AG04449 (cell line): ENCODE measurements around the gene FNTB.

Source experiments
- CTCF ChIA-PET: fragments of 350-600 bp; formaldehyde crosslinking; extraction: SDS; loops from one replicate; lab custom pipeline; 2021; ENCODE audit warnings: antibody characterized with exemption; lab: Yijun Ruan, JAX
- POLR2A ChIA-PET: fragments of 400-600, 350-600 bp; formaldehyde crosslinking; extraction: SDS; loops from one replicate; lab custom pipeline; 2020; ENCODE audit warnings: antibody characterized with exemption, inconsistent platforms; lab: Yijun Ruan, JAX
- DNase-seq: peaks from one replicate; pipeline ENCODE4 v3.0.0-alpha.2; 2010; ENCODE audit warnings: low read depth, low spot score
- H3K4me3 ChIP-seq: 2 replicates; pipeline ENCODE4 v1.5.1; 2011; ENCODE audit warnings: low read depth, mild to moderate bottlenecking, control low read depth, low read length
- TF ChIP-seq, protein P1 (sequence below): IDR thresholded peaks from one replicate; pipeline ENCODE4 v1.5.1; 2011; ENCODE audit warnings: mild to moderate bottlenecking, moderate library complexity, low read length, control low read depth, inconsistent platforms; ENCODE audit not compliant: insufficient read depth; ENCODE audit errors: missing control alignments

FNTB gene, protein sequence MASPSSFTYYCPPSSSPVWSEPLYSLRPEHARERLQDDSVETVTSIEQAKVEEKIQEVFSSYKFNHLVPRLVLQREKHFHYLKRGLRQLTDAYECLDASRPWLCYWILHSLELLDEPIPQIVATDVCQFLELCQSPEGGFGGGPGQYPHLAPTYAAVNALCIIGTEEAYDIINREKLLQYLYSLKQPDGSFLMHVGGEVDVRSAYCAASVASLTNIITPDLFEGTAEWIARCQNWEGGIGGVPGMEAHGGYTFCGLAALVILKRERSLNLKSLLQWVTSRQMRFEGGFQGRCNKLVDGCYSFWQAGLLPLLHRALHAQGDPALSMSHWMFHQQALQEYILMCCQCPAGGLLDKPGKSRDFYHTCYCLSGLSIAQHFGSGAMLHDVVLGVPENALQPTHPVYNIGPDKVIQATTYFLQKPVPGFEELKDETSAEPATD

DNA sequence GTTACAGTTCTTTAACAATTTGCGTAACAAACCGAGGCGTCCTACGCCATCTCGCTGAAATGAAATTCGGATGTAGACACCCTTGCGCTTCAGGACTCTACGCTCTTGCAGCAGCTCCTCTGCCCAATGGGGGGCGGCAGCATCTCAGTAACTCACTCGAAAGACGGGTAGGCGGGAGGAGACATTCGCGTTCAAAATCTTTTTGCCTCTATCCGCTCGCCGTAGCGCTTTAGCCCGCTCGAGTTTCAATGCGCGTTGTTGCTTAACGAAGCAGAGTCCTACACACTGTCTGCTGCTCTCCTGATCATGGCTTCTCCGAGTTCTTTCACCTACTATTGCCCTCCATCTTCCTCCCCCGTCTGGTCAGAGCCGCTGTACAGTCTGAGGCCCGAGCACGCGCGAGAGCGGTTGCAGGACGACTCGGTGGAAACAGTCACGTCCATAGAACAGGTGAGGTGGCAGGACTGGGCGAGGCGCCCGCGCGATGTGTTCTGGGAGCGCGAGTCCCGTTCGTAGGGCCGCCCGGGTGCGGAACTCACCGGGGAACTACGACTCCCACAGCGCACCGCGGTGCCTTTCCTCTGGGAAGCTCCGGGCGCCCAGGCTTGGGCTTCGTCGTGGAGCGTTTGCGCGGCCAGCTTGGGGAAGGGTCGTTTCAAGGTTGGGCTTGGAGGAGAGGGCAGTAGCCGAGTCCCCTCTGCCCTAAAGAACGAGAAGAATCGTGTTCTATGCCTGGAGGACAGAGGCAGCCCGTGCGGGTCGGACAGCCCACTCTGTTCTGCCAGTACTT, at the start of gene FNTB:
FNTB (plus strand) TSS at position 248 of the 790 bp plus-strand sequence; CDS start at position 307, 59 bp downstream.
- ChIA-PET POLR2A (interaction anchor here (0.5 to 1.9 kb wide), 9 partner anchors 12 to 1032 kb away, joined by 3 to 14 read pairs (median 4); no protein-coding TSS in a partner anchor), CTCF (interaction anchor here (0.6 to 16.5 kb wide), 15 partner anchors 8 to 974 kb away, joined by 3 to 277 read pairs (median 4); partner anchors contain the start of gene RAB15)
- peak; percentile 88 for DNase-seq
- peak within 1 kb of the TSS; percentile 75 for H3K4me3 ChIP-seq
- TF ChIP-seq, protein P1, sequence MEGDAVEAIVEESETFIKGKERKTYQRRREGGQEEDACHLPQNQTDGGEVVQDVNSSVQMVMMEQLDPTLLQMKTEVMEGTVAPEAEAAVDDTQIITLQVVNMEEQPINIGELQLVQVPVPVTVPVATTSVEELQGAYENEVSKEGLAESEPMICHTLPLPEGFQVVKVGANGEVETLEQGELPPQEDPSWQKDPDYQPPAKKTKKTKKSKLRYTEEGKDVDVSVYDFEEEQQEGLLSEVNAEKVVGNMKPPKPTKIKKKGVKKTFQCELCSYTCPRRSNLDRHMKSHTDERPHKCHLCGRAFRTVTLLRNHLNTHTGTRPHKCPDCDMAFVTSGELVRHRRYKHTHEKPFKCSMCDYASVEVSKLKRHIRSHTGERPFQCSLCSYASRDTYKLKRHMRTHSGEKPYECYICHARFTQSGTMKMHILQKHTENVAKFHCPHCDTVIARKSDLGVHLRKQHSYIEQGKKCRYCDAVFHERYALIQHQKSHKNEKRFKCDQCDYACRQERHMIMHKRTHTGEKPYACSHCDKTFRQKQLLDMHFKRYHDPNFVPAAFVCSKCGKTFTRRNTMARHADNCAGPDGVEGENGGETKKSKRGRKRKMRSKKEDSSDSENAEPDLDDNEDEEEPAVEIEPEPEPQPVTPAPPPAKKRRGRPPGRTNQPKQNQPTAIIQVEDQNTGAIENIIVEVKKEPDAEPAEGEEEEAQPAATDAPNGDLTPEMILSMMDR = peak; percentile 89

DNA sequence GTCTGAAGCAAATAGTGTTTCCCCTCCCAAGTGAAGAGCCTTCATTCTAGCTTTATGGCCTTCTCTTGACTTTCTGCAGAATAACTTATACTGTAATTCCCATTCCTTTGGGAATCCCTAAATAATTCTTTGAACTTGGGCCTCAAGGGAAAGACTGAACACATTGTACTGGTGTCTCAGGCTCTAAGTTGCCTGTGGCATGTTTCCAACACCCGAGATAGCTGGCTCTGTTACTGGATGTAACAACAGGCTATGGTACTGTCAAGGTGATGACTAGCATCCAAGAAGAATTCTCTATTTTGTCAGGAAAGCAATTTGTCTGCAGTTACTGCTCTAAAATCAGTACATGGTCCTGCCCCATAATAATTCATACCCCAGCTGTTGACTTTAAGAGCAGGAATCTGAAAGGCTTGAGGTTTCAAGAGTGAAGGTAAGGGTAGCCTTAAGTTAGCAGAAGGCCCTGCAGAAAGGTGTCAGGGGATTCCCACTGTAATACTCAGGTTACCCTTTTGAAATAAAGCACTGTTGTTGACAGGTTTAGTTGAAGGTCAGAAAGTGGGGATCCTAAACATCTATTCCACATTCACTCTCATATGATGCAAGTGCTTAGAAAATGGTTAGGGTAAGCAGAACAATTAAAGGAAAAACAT, 49.4 kb upstream of the FNTB start:
- POLR2A ChIA-PET = interaction anchor here (0.7 kb wide), 1 partner anchor 22 kb away, joined by 3 read pairs; no protein-coding TSS in a partner anchor

DNA sequence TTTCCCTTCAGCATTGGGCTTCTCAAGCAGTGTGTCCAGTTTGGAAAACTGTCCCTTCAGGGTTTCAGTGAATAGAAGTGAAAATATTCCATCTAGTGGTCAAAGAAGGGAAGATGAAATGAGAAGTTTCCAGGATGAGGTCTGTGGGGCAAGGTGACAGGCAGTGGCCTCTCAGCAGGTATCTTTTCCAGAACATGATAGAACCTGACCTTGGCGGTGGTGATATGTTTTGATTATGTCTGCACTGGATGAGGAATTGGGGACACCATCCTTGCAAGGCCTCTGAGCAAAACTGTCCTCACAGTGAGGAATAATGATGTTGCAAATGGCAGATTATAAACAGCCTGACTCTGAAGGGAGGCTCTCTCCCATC, 48.9 kb upstream of the FNTB start:
- TF ChIP-seq, protein P1 = peak; percentile 3
- H3K4me3 ChIP-seq = no peak overlapping the region
- CTCF ChIA-PET = interaction anchor here (1.3 to 1.8 kb wide), 2 partner anchors 10 to 19 kb away, joined by 3 to 5 read pairs; no protein-coding TSS in a partner anchor
- POLR2A ChIA-PET = no interaction called here
- DNase-seq = no peak

More for the DNA sequence above, 49.4 kb upstream of the FNTB start:
- no peak for DNase-seq
- TF ChIP-seq, protein P1 = no peak
- CTCF ChIA-PET = interaction anchor here (1.3 to 2.3 kb wide), 8 partner anchors 10 to 265 kb away, joined by 3 to 16 read pairs (median 6); no protein-coding TSS in a partner anchor
- H3K4me3 ChIP-seq = no peak overlapping the region

DNA sequence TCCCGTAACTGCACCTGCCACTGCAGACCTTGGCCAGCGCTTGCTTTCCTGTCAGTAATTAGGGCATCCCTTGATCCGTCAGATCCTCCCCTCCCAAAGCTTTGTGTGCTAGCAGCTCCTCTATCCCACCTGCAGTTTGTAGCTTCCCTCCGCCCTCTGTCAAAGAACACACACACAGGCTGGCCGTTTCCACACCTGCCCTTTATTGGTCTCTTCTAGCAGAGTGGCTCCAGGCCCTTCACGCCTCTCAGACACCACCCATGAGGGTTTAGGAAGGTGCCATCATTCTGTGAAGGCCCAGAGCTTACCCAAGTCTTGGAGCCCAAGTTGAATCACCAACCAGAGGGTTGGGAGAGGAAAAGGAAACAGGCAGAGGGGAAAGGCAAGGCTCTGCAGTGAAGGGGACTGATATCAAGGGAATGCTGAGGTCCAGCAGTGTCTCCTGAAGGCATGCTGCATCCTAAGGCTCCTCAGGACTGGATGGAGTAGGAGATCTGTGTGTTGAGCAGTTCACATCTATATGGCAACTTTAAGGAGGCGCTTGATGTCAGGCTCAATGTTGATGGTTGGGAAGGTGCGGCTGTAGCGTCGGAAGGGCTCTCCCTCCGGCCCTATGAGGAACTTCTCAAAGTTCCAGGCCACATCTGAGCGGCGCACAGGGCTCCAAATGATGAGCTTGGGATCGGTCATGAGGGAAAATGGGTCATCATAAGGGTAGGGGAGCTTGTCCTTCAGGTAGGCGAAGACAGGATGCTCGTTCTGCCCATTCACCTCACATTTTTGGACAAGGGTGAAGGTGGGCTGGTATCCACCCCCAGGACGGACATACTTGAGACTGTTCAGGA, 47.5 kb upstream of the FNTB start:
- ChIA-PET CTCF (interaction anchor here (0.9 to 2.0 kb wide), 6 partner anchors 8 to 138 kb away, joined by 3 to 12 read pairs (median 5); no protein-coding TSS in a partner anchor), POLR2A (interaction anchor here (0.6 kb wide), 1 partner anchor 14 kb away, joined by 3 read pairs; no protein-coding TSS in a partner anchor)
- H3K4me3 ChIP-seq = no peak overlapping the region
- TF ChIP-seq, protein P1 = no peak
- DNase-seq = no peak

DNA sequence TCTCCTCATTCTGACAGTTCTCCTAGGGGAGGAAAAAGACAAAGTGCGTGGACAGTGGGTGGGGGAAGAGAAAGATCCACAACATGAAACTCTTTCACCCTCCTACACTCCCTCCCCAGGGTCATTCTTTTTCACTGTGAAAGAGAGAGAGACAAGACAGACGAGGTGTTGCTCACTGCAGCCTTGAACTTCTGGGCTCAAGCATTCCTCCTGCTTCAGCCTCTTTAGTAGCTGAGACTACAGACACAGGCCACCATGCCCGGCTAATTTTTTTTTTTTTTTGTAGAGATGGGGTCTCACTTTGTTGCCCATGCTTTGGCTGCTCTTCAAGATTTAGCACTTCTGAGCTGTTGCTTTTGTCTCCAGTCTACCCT, 46.9 kb upstream of the FNTB start:
- DNase-seq = no peak
- TF ChIP-seq, protein P1 = no peak
- POLR2A ChIA-PET = no interaction called here
- H3K4me3 ChIP-seq = no peak overlapping the region
- CTCF ChIA-PET = interaction anchor here (0.9 to 2.0 kb wide), 4 partner anchors 19 to 117 kb away, joined by 3 to 12 read pairs (median 6); no protein-coding TSS in a partner anchor
